Progenitor cell of endocrine pancreas (in vitro differentiated cells): Measurements from ENCODE around the gene ATXN2. TPM values are rescaled to one million over a fixed set of nuclear protein-coding genes. Genes with fewer than 3 reads are reported as not detected.
A peak's percentile ranks its signal among the peaks of the same experiment; 100 is the strongest.

Source experiments
- DNase-seq: peaks from one replicate; pipeline ENCODE4 v3.0.0; 2021; ENCODE audit warnings: low spot score; ENCODE audit not compliant: unreplicated experiment
- H3K27ac Mint-ChIP-seq: 2 replicates; pipeline ENCODE4 v1.8.0; 2021; ENCODE audit warnings: mild to moderate bottlenecking, moderate library complexity, mixed read lengths
- H3K27me3 Mint-ChIP-seq: 2 replicates; pipeline ENCODE4 v1.8.0; 2021; ENCODE audit warnings: mixed read lengths
- H3K36me3 Mint-ChIP-seq: 2 replicates; pipeline ENCODE4 v1.8.0; 2022; ENCODE audit warnings: mixed read lengths; ENCODE audit not compliant: insufficient read depth
- H3K4me1 Mint-ChIP-seq: 2 replicates; pipeline ENCODE4 v1.8.0; 2021; ENCODE audit warnings: low read depth, mixed read lengths
- H3K4me3 Mint-ChIP-seq: 2 replicates; pipeline ENCODE4 v1.8.0; 2021; ENCODE audit warnings: low read depth, mild to moderate bottlenecking, moderate library complexity, mixed read lengths
- H3K9me3 Mint-ChIP-seq: 2 replicates; pipeline ENCODE4 v1.8.0; 2021; ENCODE audit warnings: low read depth, mixed read lengths
- total RNA-seq: library from RNA; stranded (reverse); gene quantifications from 2 replicates; pipeline ENCODE4 v1.2.1, GENCODE V29; 2021
- TF ChIP-seq, protein P1 (sequence below): fragments of 200-600 bp; sonication (generic); IDR thresholded peaks from one replicate; pipeline ENCODE4 v1.5.0; 2021; ENCODE audit warnings: antibody characterized with exemption, mild to moderate bottlenecking; ENCODE audit not compliant: unreplicated experiment

The ATXN2 gene
- total RNA-seq, 1 donor from 2014 or later, result 81.7 TPM

DNA sequence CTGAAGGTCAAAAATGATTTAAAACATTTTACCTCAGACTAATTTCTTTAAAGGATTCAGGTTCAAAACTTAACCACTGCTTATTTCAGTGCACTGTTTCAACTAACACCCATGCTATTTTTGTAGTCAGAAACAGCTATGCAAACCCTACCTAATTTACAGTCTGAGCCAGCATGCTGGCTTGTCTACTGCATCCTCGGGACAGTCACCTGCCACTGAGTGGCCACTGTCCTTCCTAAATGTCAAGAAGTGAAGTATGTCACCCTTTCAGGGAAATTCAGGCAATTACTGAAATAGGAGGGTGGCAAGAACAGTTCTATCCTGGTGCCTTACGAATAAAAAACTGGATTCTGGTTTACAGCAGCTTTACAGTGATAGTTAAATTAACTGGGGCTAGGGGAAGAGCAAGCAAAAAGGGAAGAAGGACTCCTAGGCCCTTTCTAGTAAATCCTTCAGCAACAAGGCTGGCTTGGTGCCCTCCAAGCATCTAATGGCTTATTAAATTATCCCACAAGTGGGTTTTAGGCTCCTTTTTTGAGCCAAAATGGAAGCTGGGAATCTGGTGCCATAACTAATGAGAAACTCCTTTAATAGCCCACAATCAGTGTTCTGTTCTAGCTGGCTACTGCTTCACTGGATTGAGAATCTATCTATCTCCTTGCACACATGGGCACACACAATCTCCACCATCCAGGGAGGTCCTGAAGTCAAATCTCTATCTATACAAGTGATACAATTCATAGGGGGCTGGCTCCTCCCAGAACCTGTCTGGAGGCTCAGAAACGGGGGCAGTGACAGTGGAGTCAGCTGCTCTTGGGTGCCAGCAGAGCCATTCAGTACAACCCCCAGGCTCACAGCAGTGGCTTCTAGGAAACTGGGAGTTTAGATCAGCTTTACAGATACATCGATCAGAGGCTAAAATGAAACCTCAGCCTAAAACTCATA is 150.0 kb downstream of the ATXN2 start:
- H3K4me1 Mint-ChIP-seq, result no peaks in the 10 kb centered on the region
- TF ChIP-seq, protein P1, sequence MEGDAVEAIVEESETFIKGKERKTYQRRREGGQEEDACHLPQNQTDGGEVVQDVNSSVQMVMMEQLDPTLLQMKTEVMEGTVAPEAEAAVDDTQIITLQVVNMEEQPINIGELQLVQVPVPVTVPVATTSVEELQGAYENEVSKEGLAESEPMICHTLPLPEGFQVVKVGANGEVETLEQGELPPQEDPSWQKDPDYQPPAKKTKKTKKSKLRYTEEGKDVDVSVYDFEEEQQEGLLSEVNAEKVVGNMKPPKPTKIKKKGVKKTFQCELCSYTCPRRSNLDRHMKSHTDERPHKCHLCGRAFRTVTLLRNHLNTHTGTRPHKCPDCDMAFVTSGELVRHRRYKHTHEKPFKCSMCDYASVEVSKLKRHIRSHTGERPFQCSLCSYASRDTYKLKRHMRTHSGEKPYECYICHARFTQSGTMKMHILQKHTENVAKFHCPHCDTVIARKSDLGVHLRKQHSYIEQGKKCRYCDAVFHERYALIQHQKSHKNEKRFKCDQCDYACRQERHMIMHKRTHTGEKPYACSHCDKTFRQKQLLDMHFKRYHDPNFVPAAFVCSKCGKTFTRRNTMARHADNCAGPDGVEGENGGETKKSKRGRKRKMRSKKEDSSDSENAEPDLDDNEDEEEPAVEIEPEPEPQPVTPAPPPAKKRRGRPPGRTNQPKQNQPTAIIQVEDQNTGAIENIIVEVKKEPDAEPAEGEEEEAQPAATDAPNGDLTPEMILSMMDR, result no peak
- no peaks in the 10 kb centered on the region for H3K9me3 Mint-ChIP-seq
- no peak for DNase-seq
- no peaks in the 10 kb centered on the region for H3K27me3 Mint-ChIP-seq
- peaks cover 17% of the 10 kb centered on the region for H3K36me3 Mint-ChIP-seq
- H3K4me3 Mint-ChIP-seq, result no peak overlapping the region
- no peak overlapping the region for H3K27ac Mint-ChIP-seq

- Mint-ChIP-seq H3K4me1 (no peaks in the 10 kb centered on the region), H3K9me3 (no peaks in the 10 kb centered on the region), H3K27ac (no peak overlapping the region), H3K36me3 (peaks cover 18% of the 10 kb centered on the region), H3K27me3 (no peaks in the 10 kb centered on the region), H3K4me3 (no peak overlapping the region)
- no peak for DNase-seq
- TF ChIP-seq, protein P1, result no peak
These were observed 150.8 kb downstream of the ATXN2 start for GRCh38 chr12:111448266-111448830.

GRCh38 chr12:111447571-111448265 is 151.4 kb downstream of the ATXN2 start:
- TF ChIP-seq, protein P1, result no peak
- H3K4me1 Mint-ChIP-seq, result no peaks in the 10 kb centered on the region
- no peaks in the 10 kb centered on the region for H3K27me3 Mint-ChIP-seq
- H3K9me3 Mint-ChIP-seq, result no peaks in the 10 kb centered on the region
- DNase-seq, result no peak
- H3K27ac Mint-ChIP-seq, result peak overlapping the region; percentile 45
- H3K36me3 Mint-ChIP-seq, result peaks cover 18% of the 10 kb centered on the region
- no peak overlapping the region for H3K4me3 Mint-ChIP-seq

DNA sequence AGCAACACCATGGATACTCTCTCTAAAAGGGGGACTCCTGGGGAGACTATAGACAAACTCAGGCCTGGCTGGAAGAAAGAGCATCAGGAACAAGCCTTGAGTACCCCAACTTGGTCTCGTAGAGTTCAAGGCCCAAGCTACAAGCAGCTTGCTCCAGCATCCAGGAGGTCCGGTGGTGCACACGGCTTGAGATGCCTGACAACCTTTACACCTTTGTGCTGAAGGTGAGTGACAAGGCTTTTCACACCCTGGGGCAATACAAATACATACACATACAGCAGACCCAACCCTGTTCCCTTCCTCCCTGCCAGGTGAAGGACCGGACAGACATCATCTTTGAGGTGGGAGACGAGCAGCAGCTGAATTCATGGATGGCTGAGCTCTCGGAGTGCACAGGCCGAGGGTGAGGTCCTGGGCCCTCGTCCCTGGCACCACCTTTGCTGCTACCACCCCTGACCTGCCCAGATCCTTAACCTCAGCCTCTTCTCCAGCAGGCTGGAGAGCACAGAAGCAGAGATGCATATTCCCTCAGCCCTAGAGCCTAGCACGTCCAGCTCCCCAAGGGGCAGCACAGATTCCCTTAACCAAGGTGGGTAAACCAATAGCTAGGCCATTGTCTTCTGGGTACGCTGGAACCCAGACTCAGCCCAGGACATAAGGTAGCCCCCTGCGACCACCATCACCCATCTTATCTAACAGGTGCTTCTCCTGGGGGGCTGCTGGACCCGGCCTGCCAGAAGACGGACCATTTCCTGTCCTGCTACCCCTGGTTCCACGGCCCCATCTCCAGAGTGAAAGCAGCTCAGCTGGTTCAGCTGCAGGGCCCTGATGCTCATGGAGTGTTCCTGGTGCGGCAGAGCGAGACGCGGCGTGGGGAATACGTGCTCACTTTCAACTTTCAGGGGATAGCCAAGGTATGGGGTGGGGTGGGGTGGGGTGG is 152.2 kb downstream of the ATXN2 start:
- Mint-ChIP-seq H3K4me3 (no peak overlapping the region), H3K36me3 (peaks cover 18% of the 10 kb centered on the region), H3K27me3 (no peaks in the 10 kb centered on the region), H3K27ac (peak overlapping the region; percentile 45), H3K9me3 (no peaks in the 10 kb centered on the region), H3K4me1 (no peaks in the 10 kb centered on the region)
- TF ChIP-seq, protein P1, result no peak
- no peak for DNase-seq
